ENCODE results near the gene OSTN. TPM values are rescaled to one million over a fixed set of nuclear protein-coding genes. Genes with fewer than 3 reads are reported as not detected.

Gene OSTN
- total RNA-seq, 1 experiment from 2014 or later = not detected

DNA sequence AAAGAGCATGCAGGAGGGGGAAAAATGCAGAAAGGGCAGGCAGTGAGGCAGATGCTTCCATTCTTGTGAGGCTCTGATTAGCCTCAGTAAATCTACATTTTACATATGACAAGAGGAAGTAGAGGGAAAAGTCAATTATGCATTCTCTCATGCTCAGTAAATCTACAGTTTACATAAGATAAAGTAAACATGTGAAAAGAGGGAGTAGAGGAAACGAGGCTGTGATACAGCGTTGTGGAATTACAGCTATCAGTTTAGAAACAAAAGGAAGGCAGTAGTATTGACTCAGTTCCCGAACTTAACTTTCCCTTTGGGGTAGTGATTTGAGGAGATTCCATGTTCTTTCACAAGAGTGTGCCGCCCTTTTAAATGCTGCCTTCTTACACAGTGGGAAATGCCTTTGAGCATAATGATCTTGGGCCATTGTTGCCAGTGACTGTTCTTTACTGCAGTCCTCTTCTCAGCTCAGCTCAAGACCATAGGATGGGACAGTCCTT, 39.3 kb downstream of the OSTN start:
- TF ChIP-seq CEBPB (IDR thresholded peaks at IDR 0.05; ENCODE audit: low read depth) (no peak), ELF1 (IDR thresholded peaks at IDR 0.05; ENCODE audit: borderline replicate concordance, low read depth) (no peak), SP1 (IDR thresholded peaks at IDR 0.05; ENCODE audit: low read depth) (no peak), SRF (IDR thresholded peaks at IDR 0.05; ENCODE audit: low read depth) (no peak)
- TF ChIP-seq, protein P1, sequence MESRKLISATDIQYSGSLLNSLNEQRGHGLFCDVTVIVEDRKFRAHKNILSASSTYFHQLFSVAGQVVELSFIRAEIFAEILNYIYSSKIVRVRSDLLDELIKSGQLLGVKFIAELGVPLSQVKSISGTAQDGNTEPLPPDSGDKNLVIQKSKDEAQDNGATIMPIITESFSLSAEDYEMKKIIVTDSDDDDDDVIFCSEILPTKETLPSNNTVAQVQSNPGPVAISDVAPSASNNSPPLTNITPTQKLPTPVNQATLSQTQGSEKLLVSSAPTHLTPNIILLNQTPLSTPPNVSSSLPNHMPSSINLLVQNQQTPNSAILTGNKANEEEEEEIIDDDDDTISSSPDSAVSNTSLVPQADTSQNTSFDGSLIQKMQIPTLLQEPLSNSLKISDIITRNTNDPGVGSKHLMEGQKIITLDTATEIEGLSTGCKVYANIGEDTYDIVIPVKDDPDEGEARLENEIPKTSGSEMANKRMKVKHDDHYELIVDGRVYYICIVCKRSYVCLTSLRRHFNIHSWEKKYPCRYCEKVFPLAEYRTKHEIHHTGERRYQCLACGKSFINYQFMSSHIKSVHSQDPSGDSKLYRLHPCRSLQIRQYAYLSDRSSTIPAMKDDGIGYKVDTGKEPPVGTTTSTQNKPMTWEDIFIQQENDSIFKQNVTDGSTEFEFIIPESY (IDR thresholded peaks at IDR 0.05; ENCODE audit: extremely low read depth, insufficient replicate concordance, low read length) = no peak
- DNase-seq (ENCODE audit: low read depth, low spot score) (no peak), ATAC-seq (no peak)
- H3K79me2 ChIP-seq (ENCODE audit: insufficient read depth, low read length) = no peaks in the 10 kb centered on the region
- ChIA-PET POLR2A (no interaction called here), CTCF (no interaction called here), RAD21 (ENCODE audit: low non-redundant PET in 1 of 2, low total read pairs in 2 of 2, uncharacterized antibody in 2 of 2, unreplicated experiment in 2 of 2) (no interaction called here)
- H3K4me3 ChIP-seq (replicated peaks in 1 of 2; ENCODE audit: low read depth in 1 of 2, low read length in 2 of 2) = no peak overlapping the region
- no peaks in the 10 kb centered on the region for H3K27me3 ChIP-seq (ENCODE audit: insufficient read depth, low read length)
- H3K9ac ChIP-seq (ENCODE audit: low read length) = no peak overlapping the region
- no peak overlapping the region for H2AFZ ChIP-seq (ENCODE audit: low read depth, low read length, poor library complexity, severe bottlenecking)
- H3K36me3 ChIP-seq (ENCODE audit: control insufficient read depth in 1 of 2, insufficient read depth in 2 of 2, low read length in 2 of 2) = no peaks in the 10 kb centered on the region
- no TSS peak for BruUV-seq (replicated peaks)
- peaks cover 0 to 5% of the 10 kb centered on the region in 2 experiments; a peak in 1 of 4 replicates for H3K4me1 ChIP-seq (ENCODE audit: control insufficient read depth in 1 of 2, insufficient read depth in 2 of 2, low read length in 2 of 2)
- H4K20me1 ChIP-seq (ENCODE audit: insufficient read depth) = no peaks in the 10 kb centered on the region
- H3K9me3 ChIP-seq (ENCODE audit: control insufficient read depth in 1 of 2, insufficient read depth in 1 of 2, low read depth in 1 of 2, low read length in 2 of 2) = no peaks in the 10 kb centered on the region
- no peak overlapping the region for H3K27ac ChIP-seq (ENCODE audit: low read depth, low read length)
- H3K4me2 ChIP-seq (ENCODE audit: low read length) = no peak overlapping the region
- intact Hi-C loops (cut with micrococcal nuclease) = no loop called here
- no peaks in the 10 kb centered on the region for H3K9me2 ChIP-seq (ENCODE audit: insufficient read depth)

DNA sequence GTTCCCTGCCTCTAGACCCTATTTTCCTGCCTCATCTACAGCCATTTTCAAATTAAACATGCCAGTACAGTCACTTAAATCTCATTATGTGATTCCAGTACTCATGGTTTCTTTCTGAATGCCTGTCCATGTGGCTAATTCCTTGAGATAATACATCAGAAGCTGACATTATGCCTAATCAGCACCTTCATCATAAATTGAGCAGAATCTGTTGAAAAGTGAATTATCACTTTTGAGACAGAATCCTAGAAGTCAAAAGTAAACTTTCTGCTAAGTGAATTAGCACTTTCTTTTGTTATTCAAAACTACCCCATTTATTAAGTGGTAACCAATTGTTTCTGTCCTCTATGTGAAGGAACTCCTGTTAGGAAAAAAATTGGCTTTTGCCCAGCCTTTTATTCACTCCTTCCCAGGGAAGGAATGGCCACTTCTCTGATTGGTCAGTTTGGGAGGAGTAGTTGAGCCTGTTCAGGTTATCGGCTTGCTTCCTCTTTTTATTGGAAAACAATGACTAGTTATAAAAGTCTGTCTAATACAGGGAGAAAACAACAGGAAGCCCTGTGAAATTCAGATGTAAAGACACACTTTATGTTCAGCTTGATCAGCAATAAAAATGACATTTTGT, 40.5 kb downstream of the OSTN start:
- RAD21 ChIA-PET (ENCODE audit: low non-redundant PET in 1 of 2, low total read pairs in 2 of 2, uncharacterized antibody in 2 of 2, unreplicated experiment in 2 of 2) = no interaction called here
- Histone ChIP-seq H3K27me3 (ENCODE audit: insufficient read depth, low read length) (no peaks in the 10 kb centered on the region), H3K27ac (ENCODE audit: low read depth, low read length) (no peak overlapping the region), H3K4me1 (ENCODE audit: control insufficient read depth in 1 of 2, insufficient read depth in 2 of 2, low read length in 2 of 2) (peaks cover 0 to 5% of the 10 kb centered on the region in 2 experiments; a peak in 1 of 4 replicates), H3K79me2 (ENCODE audit: insufficient read depth, low read length) (no peaks in the 10 kb centered on the region), H3K4me2 (ENCODE audit: low read length) (no peak overlapping the region), H3K9ac (ENCODE audit: low read length) (no peak overlapping the region), H4K20me1 (ENCODE audit: insufficient read depth) (no peaks in the 10 kb centered on the region), H3K4me3 (replicated peaks in 1 of 2; ENCODE audit: low read depth in 1 of 2, low read length in 2 of 2) (no peak overlapping the region), H2AFZ (ENCODE audit: low read depth, low read length, poor library complexity, severe bottlenecking) (peak overlapping the region; percentile 41), H3K36me3 (ENCODE audit: control insufficient read depth in 1 of 2, insufficient read depth in 2 of 2, low read length in 2 of 2) (no peaks in the 10 kb centered on the region), H3K9me3 (ENCODE audit: control insufficient read depth in 1 of 2, insufficient read depth in 1 of 2, low read depth in 1 of 2, low read length in 2 of 2) (no peaks in the 10 kb centered on the region), H3K9me2 (ENCODE audit: insufficient read depth) (no peaks in the 10 kb centered on the region)
- POLR2A ChIA-PET = no interaction called here
- no TSS peak for BruUV-seq (replicated peaks)
- CTCF ChIA-PET = no interaction called here
- ATAC-seq = no peak
- no peak for DNase-seq (ENCODE audit: low read depth, low spot score)
- intact Hi-C loops (cut with micrococcal nuclease) = loop anchor here (5.0 to 10.0 kb wide), 2 partner anchors 148 to 1205 kb away; no protein-coding TSS in a partner anchor
- TF ChIP-seq ELF1 (IDR thresholded peaks at IDR 0.05; ENCODE audit: borderline replicate concordance, low read depth) = no peak
- TF ChIP-seq TCF7L2 (IDR thresholded peaks at IDR 0.05; ENCODE audit: borderline replicate concordance, extremely low read depth, insufficient read depth, insufficient read length) = no peak
- TF ChIP-seq SRF (IDR thresholded peaks at IDR 0.05; ENCODE audit: low read depth) = no peak
- no peak for TF ChIP-seq JUND (IDR thresholded peaks at IDR 0.05)
- TF ChIP-seq SP1 (IDR thresholded peaks at IDR 0.05; ENCODE audit: low read depth) = no peak
- no peak for TF ChIP-seq SIN3A (IDR thresholded peaks at IDR 0.05; ENCODE audit: low read depth)
- TF ChIP-seq EGR1 (IDR thresholded peaks at IDR 0.05; ENCODE audit: low read depth) = no peak
- TF ChIP-seq, protein P2, sequence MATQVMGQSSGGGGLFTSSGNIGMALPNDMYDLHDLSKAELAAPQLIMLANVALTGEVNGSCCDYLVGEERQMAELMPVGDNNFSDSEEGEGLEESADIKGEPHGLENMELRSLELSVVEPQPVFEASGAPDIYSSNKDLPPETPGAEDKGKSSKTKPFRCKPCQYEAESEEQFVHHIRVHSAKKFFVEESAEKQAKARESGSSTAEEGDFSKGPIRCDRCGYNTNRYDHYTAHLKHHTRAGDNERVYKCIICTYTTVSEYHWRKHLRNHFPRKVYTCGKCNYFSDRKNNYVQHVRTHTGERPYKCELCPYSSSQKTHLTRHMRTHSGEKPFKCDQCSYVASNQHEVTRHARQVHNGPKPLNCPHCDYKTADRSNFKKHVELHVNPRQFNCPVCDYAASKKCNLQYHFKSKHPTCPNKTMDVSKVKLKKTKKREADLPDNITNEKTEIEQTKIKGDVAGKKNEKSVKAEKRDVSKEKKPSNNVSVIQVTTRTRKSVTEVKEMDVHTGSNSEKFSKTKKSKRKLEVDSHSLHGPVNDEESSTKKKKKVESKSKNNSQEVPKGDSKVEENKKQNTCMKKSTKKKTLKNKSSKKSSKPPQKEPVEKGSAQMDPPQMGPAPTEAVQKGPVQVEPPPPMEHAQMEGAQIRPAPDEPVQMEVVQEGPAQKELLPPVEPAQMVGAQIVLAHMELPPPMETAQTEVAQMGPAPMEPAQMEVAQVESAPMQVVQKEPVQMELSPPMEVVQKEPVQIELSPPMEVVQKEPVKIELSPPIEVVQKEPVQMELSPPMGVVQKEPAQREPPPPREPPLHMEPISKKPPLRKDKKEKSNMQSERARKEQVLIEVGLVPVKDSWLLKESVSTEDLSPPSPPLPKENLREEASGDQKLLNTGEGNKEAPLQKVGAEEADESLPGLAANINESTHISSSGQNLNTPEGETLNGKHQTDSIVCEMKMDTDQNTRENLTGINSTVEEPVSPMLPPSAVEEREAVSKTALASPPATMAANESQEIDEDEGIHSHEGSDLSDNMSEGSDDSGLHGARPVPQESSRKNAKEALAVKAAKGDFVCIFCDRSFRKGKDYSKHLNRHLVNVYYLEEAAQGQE (IDR thresholded peaks at IDR 0.05; ENCODE audit: low read depth) = no peak
- no peak for TF ChIP-seq CEBPB (IDR thresholded peaks at IDR 0.05; ENCODE audit: low read depth)
- TF ChIP-seq POLR2A (IDR thresholded peaks at IDR 0.05; ENCODE audit: borderline replicate concordance, extremely low read depth, insufficient read depth, insufficient read length) = no peak
- no peak for TF ChIP-seq ZNF274 (IDR thresholded peaks at IDR 0.05; ENCODE audit: low read depth, low read length)

Measured in HCT116 (cell line).